ENCODE data around the gene ARMC3. TPM values are rescaled to one million over a fixed set of nuclear protein-coding genes. Genes with fewer than 3 reads are reported as not detected.

Gene ARMC3
- 0.67 to 1.1 TPM (median 0.96 TPM) in 5 replicates for total RNA-seq (2022; extraction: Qiagen RNA extraction; ENCODE audit: low read depth)

GRCh38 chr10:22927661-22928403, at the start of gene ARMC3:
TSS of gene ARMC3 (plus strand) at chr10:22928053. CDS start at chr10:22931997, 3,944 bp downstream.

Other genes starting within 250 kb of the ARMC3 start
- 17.5 to 31.3 TPM (median 24.9 TPM) in 5 replicates for gene PIP4K2A, start 213.5 kb upstream of the ARMC3 start, total RNA-seq (2022; extraction: Qiagen RNA extraction; ENCODE audit: low read depth)
- gene MSRB2, start 167.5 kb downstream of the ARMC3 start, total RNA-seq (2022; extraction: Qiagen RNA extraction; ENCODE audit: low read depth): 11.1 to 16.9 TPM (median 15.9 TPM) in 5 replicates

All from A549 treated with GW870086 at 1 μM for 4 hours (cell line).